HepG2 (cell line): Measurements from ENCODE around the gene PPIP5K2. TPM values are rescaled to one million over a fixed set of nuclear protein-coding genes. Genes with fewer than 3 reads are reported as not detected.
A peak's percentile ranks its signal among the peaks of the same experiment; 100 is the strongest.

Source experiments
- ATAC-seq: fragments of 200-7000 bp; cut with Tn5 transposase; 3 replicates; pipeline ENCODE4 v1.9.1; 2020; ENCODE audit warnings: mild to moderate bottlenecking, moderate library complexity
- Bru-seq: library from RNA; stranded (reverse); fragments of 400-500 nt; gene quantifications from one replicate; lab custom pipeline; 2021; lab: Mats Ljungman, UMichigan
- BruChase-seq, 2 experiments: library from RNA; stranded (reverse); fragments of 400-500 nt; gene quantifications; one replicate each; lab custom pipeline; 2021; lab: Mats Ljungman, UMichigan
- BruUV-seq: library from RNA; stranded (reverse); fragments of 400-500 nt; replicated peaks from 2 replicates; lab custom pipeline; 2021; lab: Mats Ljungman, UMichigan
- CTCF ChIA-PET: fragments of 300-600 bp; formaldehyde crosslinking; extraction: SDS; loops from one replicate; lab custom pipeline; 2021; ENCODE audit warnings: low total read pairs, inconsistent platforms, low intra/inter-chr PET ratio; lab: Yijun Ruan, JAX
- POLR2A ChIA-PET: fragments of 350-600 bp; sonication (Branson Sonifier 250); formaldehyde crosslinking; loops from one replicate; lab custom pipeline; 2020; ENCODE audit warnings: antibody characterized with exemption, inconsistent platforms; lab: Yijun Ruan, JAX
- DNase-seq: peaks from one replicate; pipeline ENCODE4 v3.0.0-alpha.2; 2015; ENCODE audit warnings: low spot score
- FAIRE-seq: peaks from 3 replicates; lab custom pipeline; 2011; peaks lifted over from hg19 to GRCh38; lab: Jason Lieb, UNC
- H2AFZ ChIP-seq: one replicate; pipeline ENCODE4 v1.6.1; 2011; ENCODE audit warnings: low read length, inconsistent platforms
- H3K27ac ChIP-seq: fragments of 300-600 bp; 3 replicates; pipeline ENCODE4 v1.8.0; 2011; ENCODE audit warnings: mixed run types, mild to moderate bottlenecking, mixed read lengths, low read length, inconsistent platforms; ENCODE audit not compliant: insufficient read depth; ENCODE audit errors: extremely low read length
- H3K27me3 ChIP-seq, 2 experiments: fragments of 200-600 bp in 1 of 2; 2 replicates in 1 of 2; 3 replicates in 1 of 2; pipeline versions ENCODE4 v1.6.0 to v1.8.0; 2011; ENCODE audit warnings: low read length in 2 of 2, mild to moderate bottlenecking in 2 of 2, moderate library complexity in 2 of 2, inconsistent platforms in 1 of 2; ENCODE audit not compliant: insufficient read depth in 2 of 2, control insufficient read depth in 1 of 2
- H3K36me3 ChIP-seq, 2 experiments: fragments of 200-600 bp in 1 of 2; replicated peaks in 1 of 2; 2 replicates in 1 of 2; 3 replicates in 1 of 2; pipeline versions ENCODE4 v1.5.1 to v1.8.0; 2011; ENCODE audit warnings: low read length in 2 of 2, inconsistent platforms in 1 of 2; ENCODE audit not compliant: insufficient read depth in 2 of 2, control insufficient read depth in 1 of 2
- H3K4me1 ChIP-seq: 2 replicates; pipeline ENCODE4 v1.5.1; 2012; ENCODE audit warnings: low read length, inconsistent platforms; ENCODE audit not compliant: insufficient read depth
- H3K4me2 ChIP-seq: 2 replicates; pipeline ENCODE4 v1.6.0; 2011; ENCODE audit warnings: low read depth, low read length, inconsistent platforms
- H3K4me3 ChIP-seq, 3 experiments: fragments of 200-600 bp in 1 of 3; sonication (generic), shearing (Covaris generic) in 1 of 3; replicated peaks in 1 of 3; 2 replicates each; pipeline ENCODE4 v1.5.1; 2011 to 2016; ENCODE audit warnings: low read length in 3 of 3, inconsistent platforms in 2 of 3, low read depth in 2 of 3, mild to moderate bottlenecking in 2 of 3, control low read depth in 1 of 3, mixed read lengths in 1 of 3; ENCODE audit not compliant: insufficient read depth in 1 of 3
- H3K79me2 ChIP-seq: one replicate; pipeline ENCODE4 v1.6.1; 2011; ENCODE audit warnings: low read length, inconsistent platforms; ENCODE audit not compliant: insufficient read depth
- H3K9ac ChIP-seq: 2 replicates; pipeline ENCODE4 v1.6.0; 2011; ENCODE audit warnings: mild to moderate bottlenecking, low read depth, low read length, inconsistent platforms; ENCODE audit not compliant: insufficient read depth
- H3K9me3 ChIP-seq: 2 replicates; pipeline ENCODE4 v1.5.1; 2012; ENCODE audit warnings: mild to moderate bottlenecking, low read length
- H4K20me1 ChIP-seq: 2 replicates; pipeline ENCODE4 v1.6.0; 2011; ENCODE audit warnings: inconsistent platforms, mild to moderate bottlenecking, low read length, moderate library complexity; ENCODE audit not compliant: insufficient read depth
- MAZ ChIP-seq, 2 experiments: sonication (generic) in 1 of 2; formaldehyde crosslinking in 1 of 2; IDR thresholded peaks; 2 replicates each; pipeline versions ENCODE4 v1.5.0 to v1.6.1; 2012 to 2020; ENCODE audit warnings: low read depth in 2 of 2, mild to moderate bottlenecking in 2 of 2, borderline replicate concordance in 1 of 2, improper control_type of control experiment in 1 of 2, low read length in 1 of 2, missing genetic modification reagents in 1 of 2, moderate library complexity in 1 of 2
- ZBTB2 ChIP-seq: sonication (generic); formaldehyde crosslinking; IDR thresholded peaks from 2 replicates; pipeline ENCODE4 v1.8.0; 2022; ENCODE audit warnings: low read depth, missing genetic modification reagents
- ZBTB46 ChIP-seq: sonication (generic); formaldehyde crosslinking; IDR thresholded peaks from 2 replicates; pipeline ENCODE4 v1.4.0; 2020; ENCODE audit warnings: mild to moderate bottlenecking, missing genetic modification reagents, borderline replicate concordance
- ZNF143 ChIP-seq: sonication (generic); formaldehyde crosslinking; IDR thresholded peaks from 2 replicates; pipeline ENCODE4 v1.4.0; 2020; ENCODE audit warnings: missing genetic modification reagents
- ZNF382 ChIP-seq: sonication (generic); formaldehyde crosslinking; IDR thresholded peaks from 2 replicates; pipeline ENCODE4 v1.5.0; 2020; ENCODE audit warnings: missing genetic modification reagents, mild to moderate bottlenecking, borderline replicate concordance
- ZNF614 ChIP-seq: IDR thresholded peaks from 2 replicates; pipeline ENCODE4 v1.6.1; 2018; ENCODE audit warnings: missing biosample characterization, missing genetic modification reagents, inconsistent platforms, borderline replicate concordance
- ZNF879 ChIP-seq: sonication (generic); formaldehyde crosslinking; IDR thresholded peaks from 2 replicates; pipeline ENCODE4 v1.8.1; 2023; ENCODE audit warnings: missing genetic modification reagents
- WGBS: methylation state at CpG from one replicate; pipeline ENCODE4 v1.1.6; 2017; ENCODE audit warnings: low lambda C conversion rate; 5-methylcytosine and 5-hydroxymethylcytosine counted together
- in situ Hi-C: cut with HindIII; loops from 2 replicates; pipeline ENCODE4 v1.10.0; 2017; ENCODE audit warnings: low pct_unique_long_range_greater_than_20kb; ENCODE audit not compliant: extremely low pct_ligation_motif_present
- intact Hi-C: fragments of 100-400 bp; cut with micrococcal nuclease; formaldehyde crosslinking; loops from one replicate; pipeline ENCODE4 v1.10.0; 2022; ENCODE audit not compliant: unreplicated experiment
- long read RNA-seq, 2 experiments: library from RNA in 1 of 2; library from polyadenylated mRNA in 1 of 2; stranded (forward) in 1 of 2; unstranded in 1 of 2; transcript quantifications; one replicate each; pipeline ENCODE4 v2.0.0, GENCODE V29; 2019 to 2022
- polyA minus RNA-seq, 3 experiments: library from RNA; depleted of rRNA, polyadenylated mRNA; stranded (reverse); fragments of >200 nt; gene quantifications; 2 replicates each; pipeline ENCODE4 v1.2.3, GENCODE V29; 2011; ENCODE audit warnings: low replicate concordance in 1 of 3
- polyA plus RNA-seq, 8 experiments: library from polyadenylated mRNA; depleted of rRNA in 3 of 8; stranded (reverse) in 7 of 8; unstranded in 1 of 8; fragments of >200 nt; fragmentation: Illumina TruSeq in 4 of 8; extraction: Trizol in 4 of 8; gene quantifications; 2 replicates each; pipeline versions ENCODE4 v1.2.1 to v1.2.3, GENCODE V29; 2011 to 2016; ENCODE audit warnings: low read depth in 4 of 8, missing spikeins in 1 of 8, mixed read lengths in 1 of 8; ENCODE audit not compliant: insufficient read depth in 1 of 8
- total RNA-seq, 5 experiments: library from RNA; depleted of rRNA; stranded (reverse); fragments of >200 nt; fragmentation: Illumina TruSeq; extraction: Trizol; gene quantifications; 2 replicates each; pipeline ENCODE4 v1.2.3, GENCODE V29; 2016; ENCODE audit warnings: low read depth in 1 of 5

Gene PPIP5K2
- 45.6 and 85.2 TPM in 2 replicates for total RNA-seq (2016; rRNA removed; fragmentation: Illumina TruSeq; extraction: Trizol)
- total RNA-seq (2016; cell fraction: cytosol; rRNA removed; fragmentation: Illumina TruSeq; extraction: Trizol; ENCODE audit: low read depth): 4.7 and 4.8 TPM in 2 replicates
- total RNA-seq (2016; cell fraction: insoluble cytoplasmic fraction; rRNA removed; fragmentation: Illumina TruSeq; extraction: Trizol): 48.3 and 82.7 TPM in 2 replicates
- 21.1 and 21.5 TPM in 2 replicates for total RNA-seq (2016; cell fraction: membrane; rRNA removed; fragmentation: Illumina TruSeq; extraction: Trizol)
- 76.4 and 84.8 TPM in 2 replicates for total RNA-seq (2016; cell fraction: nucleus; rRNA removed; fragmentation: Illumina TruSeq; extraction: Trizol)
- 12.7 and 19.7 TPM in 2 replicates for polyA plus RNA-seq (2011; rRNA removed)
- 5.6 and 9.0 TPM in 2 replicates for polyA plus RNA-seq (2011; cell fraction: cytosol; rRNA removed)
- 10.3 and 10.4 TPM in 2 replicates for polyA plus RNA-seq (2011; cell fraction: nucleus; rRNA removed)
- polyA plus RNA-seq (2012): 9.5 and 19.4 TPM in 2 replicates
- polyA plus RNA-seq (2016; cell fraction: cytosol; fragmentation: Illumina TruSeq; extraction: Trizol; ENCODE audit: low read depth): 1.2 and 1.5 TPM in 2 replicates
- polyA plus RNA-seq (2016; cell fraction: insoluble cytoplasmic fraction; fragmentation: Illumina TruSeq; extraction: Trizol; ENCODE audit: low read depth): 42.7 and 48.8 TPM in 2 replicates
- 6.0 and 6.8 TPM in 2 replicates for polyA plus RNA-seq (2016; cell fraction: membrane; fragmentation: Illumina TruSeq; extraction: Trizol; ENCODE audit: low read depth)
- polyA plus RNA-seq (2016; cell fraction: nucleus; fragmentation: Illumina TruSeq; extraction: Trizol; ENCODE audit: insufficient read depth, low read depth): 56.7 and 58.8 TPM in 2 replicates
- polyA minus RNA-seq (2011; rRNA and poly(A)+ RNA removed; ENCODE audit: low replicate concordance): 54.6 and 63.8 TPM in 2 replicates
- polyA minus RNA-seq (2011; cell fraction: cytosol; rRNA and poly(A)+ RNA removed): 24.6 and 32.6 TPM in 2 replicates
- polyA minus RNA-seq (2011; cell fraction: nucleus; rRNA and poly(A)+ RNA removed): 139 and 150 TPM in 2 replicates
- Bru-seq, nascent RNA: percentile 72 among the genes with signal in this experiment
- BruChase-seq, experiment 1, labeled RNA remaining after a 6-hour chase: percentile 73 among the genes with signal in this experiment
- BruChase-seq, experiment 2, labeled RNA remaining after a 2-hour chase: percentile 73 among the genes with signal in this experiment
- long read RNA-seq, experiment 1, partial matches to known transcripts: 8 of 9 reads
- long read RNA-seq, experiment 1, other reads (novel, unspliced or antisense): 1 of 9 reads
- long read RNA-seq, experiment 2, partial matches to known transcripts: 2 of 18 reads
- long read RNA-seq, experiment 2, other reads (novel, unspliced or antisense): 16 of 18 reads

GRCh38 chr5:103119765-103120606, at the start of gene PPIP5K2, which contains the start of gene GIN1:
Gene PPIP5K2 (plus strand): TSS chr5:103120301. CDS start chr5:103129590, 9,289 bp downstream.
Gene GIN1 (minus strand): TSS chr5:103120138. CDS start chr5:103108707, 11,431 bp downstream.
- peak within 1 kb of the TSS; percentile 89 for H3K4me2 ChIP-seq
- DNase-seq (peak; percentile 97), FAIRE-seq (peak; percentile 99), ATAC-seq (peak; percentile 97)
- WGBS: under 1% methylated on average over 30 of the region's 46 CpGs
- peaks cover 33% of the 10 kb centered on the region for H3K4me1 ChIP-seq
- intact Hi-C loops: loop anchor here (10.0 kb wide), 1 partner anchor 365 kb away; the partner anchor contains the start of gene PAM
- peak within 1 kb of the TSS; percentile 81 for H2AFZ ChIP-seq
- in situ Hi-C loops: no loop called here
- no peaks in the 10 kb centered on the region for H4K20me1 ChIP-seq
- H3K27ac ChIP-seq: peak within 1 kb of the TSS; percentile 98
- BruUV-seq: no TSS peak
- CTCF ChIA-PET: no interaction called here
- POLR2A ChIA-PET: interaction anchor here (1.1 to 1.4 kb wide), 7 partner anchors 11 to 1020 kb away, joined by 3 to 15 read pairs (median 4); partner anchors contain the start of gene PAM
- H3K27me3 ChIP-seq: no peaks in the 10 kb centered on the region; a peak in 1 of 5 replicates
- H3K9ac ChIP-seq: peak within 1 kb of the TSS; percentile 90
- no peaks in the 10 kb centered on the region for H3K9me3 ChIP-seq
- H3K36me3 ChIP-seq: no peaks in the 10 kb centered on the region
- peak within 1 kb of the TSS; percentile 91 to 97 (median 94) for H3K4me3 ChIP-seq
- peaks cover 65% of the 10 kb centered on the region for H3K79me2 ChIP-seq
- TF ChIP-seq ZBTB2 (peak; percentile 78), MAZ (IDR thresholded peaks at IDR 0.05; ENCODE audit: borderline replicate concordance, low read depth, low read length) (peak; percentile 58; the same call in 1 of the 2 replicates), MAZ (CRISPR knock-in tag; IDR thresholded peaks at IDR 0.05; ENCODE audit: low read depth) (no peak; the same call in 1 of the 2 replicates), ZNF382 (CRISPR knock-in tag) (no peak), ZNF143 (CRISPR knock-in tag) (peak; percentile 60; the same call in 1 of the 2 replicates), ZNF614 (CRISPR knock-in tag) (peak; percentile 86), ZNF879 (no peak), ZBTB46 (no peak)
